K562 (cell line): ENCODE data around the gene MAPKAPK2. TPM values are rescaled to one million over a fixed set of nuclear protein-coding genes. Genes with fewer than 3 reads are reported as not detected.
A peak's percentile ranks its signal among the peaks of the same experiment; 100 is the strongest.

Experiments
- BCOR ChIP-seq: fragments of 450-650 bp; IDR thresholded peaks from 2 replicates; pipeline ENCODE4 v1.6.1; 2016
- CBX5 ChIP-seq: IDR thresholded peaks from 2 replicates; pipeline ENCODE4 v1.6.1; 2014; ENCODE audit warnings: low read depth, borderline replicate concordance
- FOXK1 ChIP-seq: sonication (generic); formaldehyde crosslinking; IDR thresholded peaks from 2 replicates; pipeline ENCODE4 v1.8.0; 2022; ENCODE audit warnings: missing genetic modification reagents, mild to moderate bottlenecking, borderline replicate concordance
- KDM4B ChIP-seq, 2 experiments: fragments of 450-650 bp in 1 of 2; sonication (generic) in 1 of 2; IDR thresholded peaks; 2 replicates each; pipeline ENCODE4 v1.6.1; 2016 to 2017; ENCODE audit warnings: borderline replicate concordance in 2 of 2, antibody characterized with exemption in 1 of 2, low read depth in 1 of 2, mild to moderate bottlenecking in 1 of 2
- TCFL5 ChIP-seq: fragments of 250-450 bp; sonication (Bioruptor Pico); conservative IDR thresholded peaks from 2 replicates; pipeline ENCODE4 v1.6.1; 2021; ENCODE audit warnings: mild to moderate bottlenecking, moderate library complexity, matching md5 sums
- ZNF699 ChIP-seq: fragments of 250-450 bp; sonication (Bioruptor Pico); IDR thresholded peaks from 2 replicates; pipeline ENCODE4 v1.8.0; 2021; ENCODE audit warnings: mild to moderate bottlenecking, moderate library complexity; ENCODE audit not compliant: insufficient replicate concordance
- polyA plus RNA-seq, 8 experiments: library from polyadenylated mRNA; depleted of rRNA in 4 of 8; stranded (reverse) in 5 of 8; unstranded in 3 of 8; fragments of >200 nt; fragmentation: Nextera tagmentation in 2 of 8; fragmentation: Illumina TruSeq in 1 of 8; extraction: Ambion mirVana in 2 of 8; extraction: Trizol in 1 of 8; gene quantifications; 2 replicates each; pipeline versions ENCODE4 v1.2.1 to v1.2.3, GENCODE V29; 2011 to 2014; ENCODE audit warnings: inconsistent platforms in 1 of 8, missing spikeins in 1 of 8
- total RNA-seq, 7 experiments: library from RNA; depleted of rRNA in 6 of 7; stranded (reverse); fragments of >200 nt in 6 of 7; fragmentation: Illumina TruSeq in 2 of 7; extraction: Trizol in 2 of 7; gene quantifications; 2 replicates each; pipeline versions ENCODE4 v1.2.1 to v1.2.3, GENCODE V29; 2011 to 2021; ENCODE audit warnings: low replicate concordance in 1 of 7
- TF ChIP-seq, protein P1 (sequence below): fragments of 450-650 bp; IDR thresholded peaks from 2 replicates; pipeline ENCODE4 v1.6.1; 2017; ENCODE audit warnings: antibody characterized with exemption, mild to moderate bottlenecking
- TF ChIP-seq, protein P2 (sequence below), 2 experiments: fragments of 450-650 bp; IDR thresholded peaks; 2 replicates each; pipeline ENCODE4 v1.6.1; 2018; ENCODE audit warnings: mild to moderate bottlenecking in 2 of 2, low read depth in 1 of 2; ENCODE audit not compliant: partially characterized antibody in 2 of 2

The MAPKAPK2 gene
- total and polyA plus RNA-seq, 9 of the 15 experiments (the other 6 are each of a cell fraction or from before 2014, with no cell fraction given) = 0.63 to 94.2 (median 52.1) TPM

DNA sequence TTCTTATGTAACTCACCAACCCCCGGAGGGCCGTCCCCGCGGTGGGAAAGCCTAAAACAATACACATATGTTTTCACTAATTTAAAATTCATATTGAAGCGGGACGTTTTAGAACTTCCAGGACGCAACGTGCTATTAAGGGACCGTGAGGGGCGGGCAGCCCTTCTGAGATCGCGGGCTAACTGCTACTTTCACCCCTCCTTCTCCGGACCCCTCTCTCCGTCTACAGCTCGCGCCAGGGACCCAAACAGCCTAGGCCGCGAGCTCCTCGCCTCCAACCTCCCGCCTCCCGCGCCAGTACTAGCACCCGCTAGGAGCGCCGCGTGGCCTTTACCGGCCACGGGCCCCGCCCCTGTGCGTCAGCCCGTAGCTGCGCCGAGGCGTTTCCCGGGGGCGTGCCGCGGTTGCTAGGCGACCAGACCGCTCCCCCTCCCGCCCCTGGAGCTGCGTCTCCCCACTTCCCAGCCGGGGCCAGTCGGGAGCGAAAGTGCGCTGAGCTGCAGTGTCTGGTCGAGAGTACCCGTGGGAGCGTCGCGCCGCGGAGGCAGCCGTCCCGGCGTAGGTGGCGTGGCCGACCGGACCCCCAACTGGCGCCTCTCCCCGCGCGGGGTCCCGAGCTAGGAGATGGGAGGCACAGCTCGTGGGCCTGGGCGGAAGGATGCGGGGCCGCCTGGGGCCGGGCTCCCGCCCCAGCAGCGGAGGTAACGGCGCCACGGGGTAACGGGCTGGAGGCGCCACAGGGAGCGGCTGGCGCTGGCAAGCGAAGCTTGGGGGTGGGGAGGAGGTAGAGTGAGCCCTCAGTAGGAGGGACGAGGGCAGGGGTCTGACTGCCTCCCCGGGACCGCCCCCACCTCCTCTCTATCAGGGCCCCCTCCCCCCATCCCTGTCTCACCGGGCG lies 49.4 kb upstream of the MAPKAPK2 start, which contains the start of gene DYRK3 (continued):
- TF ChIP-seq, protein P1, sequence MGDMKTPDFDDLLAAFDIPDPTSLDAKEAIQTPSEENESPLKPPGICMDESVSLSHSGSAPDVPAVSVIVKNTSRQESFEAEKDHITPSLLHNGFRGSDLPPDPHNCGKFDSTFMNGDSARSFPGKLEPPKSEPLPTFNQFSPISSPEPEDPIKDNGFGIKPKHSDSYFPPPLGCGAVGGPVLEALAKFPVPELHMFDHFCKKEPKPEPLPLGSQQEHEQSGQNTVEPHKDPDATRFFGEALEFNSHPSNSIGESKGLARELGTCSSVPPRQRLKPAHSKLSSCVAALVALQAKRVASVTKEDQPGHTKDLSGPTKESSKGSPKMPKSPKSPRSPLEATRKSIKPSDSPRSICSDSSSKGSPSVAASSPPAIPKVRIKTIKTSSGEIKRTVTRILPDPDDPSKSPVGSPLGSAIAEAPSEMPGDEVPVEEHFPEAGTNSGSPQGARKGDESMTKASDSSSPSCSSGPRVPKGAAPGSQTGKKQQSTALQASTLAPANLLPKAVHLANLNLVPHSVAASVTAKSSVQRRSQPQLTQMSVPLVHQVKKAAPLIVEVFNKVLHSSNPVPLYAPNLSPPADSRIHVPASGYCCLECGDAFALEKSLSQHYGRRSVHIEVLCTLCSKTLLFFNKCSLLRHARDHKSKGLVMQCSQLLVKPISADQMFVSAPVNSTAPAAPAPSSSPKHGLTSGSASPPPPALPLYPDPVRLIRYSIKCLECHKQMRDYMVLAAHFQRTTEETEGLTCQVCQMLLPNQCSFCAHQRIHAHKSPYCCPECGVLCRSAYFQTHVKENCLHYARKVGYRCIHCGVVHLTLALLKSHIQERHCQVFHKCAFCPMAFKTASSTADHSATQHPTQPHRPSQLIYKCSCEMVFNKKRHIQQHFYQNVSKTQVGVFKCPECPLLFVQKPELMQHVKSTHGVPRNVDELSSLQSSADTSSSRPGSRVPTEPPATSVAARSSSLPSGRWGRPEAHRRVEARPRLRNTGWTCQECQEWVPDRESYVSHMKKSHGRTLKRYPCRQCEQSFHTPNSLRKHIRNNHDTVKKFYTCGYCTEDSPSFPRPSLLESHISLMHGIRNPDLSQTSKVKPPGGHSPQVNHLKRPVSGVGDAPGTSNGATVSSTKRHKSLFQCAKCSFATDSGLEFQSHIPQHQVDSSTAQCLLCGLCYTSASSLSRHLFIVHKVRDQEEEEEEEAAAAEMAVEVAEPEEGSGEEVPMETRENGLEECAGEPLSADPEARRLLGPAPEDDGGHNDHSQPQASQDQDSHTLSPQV = peak; percentile 91; the same call in 1 of the 2 replicates
- TF ChIP-seq TCFL5 (CRISPR knock-in tag) (no peak), FOXK1 (CRISPR knock-in tag) (no peak), CBX5 (no peak), ZNF699 (no peak), KDM4B (IDR thresholded peaks at IDR 0.05; ENCODE audit: borderline replicate concordance in 2 of 2, low read depth in 1 of 2) (peak in 1 of 2 experiments; percentile 79; a peak in 2 of 4 replicates), BCOR (peak; percentile 55)
- TF ChIP-seq, protein P2, sequence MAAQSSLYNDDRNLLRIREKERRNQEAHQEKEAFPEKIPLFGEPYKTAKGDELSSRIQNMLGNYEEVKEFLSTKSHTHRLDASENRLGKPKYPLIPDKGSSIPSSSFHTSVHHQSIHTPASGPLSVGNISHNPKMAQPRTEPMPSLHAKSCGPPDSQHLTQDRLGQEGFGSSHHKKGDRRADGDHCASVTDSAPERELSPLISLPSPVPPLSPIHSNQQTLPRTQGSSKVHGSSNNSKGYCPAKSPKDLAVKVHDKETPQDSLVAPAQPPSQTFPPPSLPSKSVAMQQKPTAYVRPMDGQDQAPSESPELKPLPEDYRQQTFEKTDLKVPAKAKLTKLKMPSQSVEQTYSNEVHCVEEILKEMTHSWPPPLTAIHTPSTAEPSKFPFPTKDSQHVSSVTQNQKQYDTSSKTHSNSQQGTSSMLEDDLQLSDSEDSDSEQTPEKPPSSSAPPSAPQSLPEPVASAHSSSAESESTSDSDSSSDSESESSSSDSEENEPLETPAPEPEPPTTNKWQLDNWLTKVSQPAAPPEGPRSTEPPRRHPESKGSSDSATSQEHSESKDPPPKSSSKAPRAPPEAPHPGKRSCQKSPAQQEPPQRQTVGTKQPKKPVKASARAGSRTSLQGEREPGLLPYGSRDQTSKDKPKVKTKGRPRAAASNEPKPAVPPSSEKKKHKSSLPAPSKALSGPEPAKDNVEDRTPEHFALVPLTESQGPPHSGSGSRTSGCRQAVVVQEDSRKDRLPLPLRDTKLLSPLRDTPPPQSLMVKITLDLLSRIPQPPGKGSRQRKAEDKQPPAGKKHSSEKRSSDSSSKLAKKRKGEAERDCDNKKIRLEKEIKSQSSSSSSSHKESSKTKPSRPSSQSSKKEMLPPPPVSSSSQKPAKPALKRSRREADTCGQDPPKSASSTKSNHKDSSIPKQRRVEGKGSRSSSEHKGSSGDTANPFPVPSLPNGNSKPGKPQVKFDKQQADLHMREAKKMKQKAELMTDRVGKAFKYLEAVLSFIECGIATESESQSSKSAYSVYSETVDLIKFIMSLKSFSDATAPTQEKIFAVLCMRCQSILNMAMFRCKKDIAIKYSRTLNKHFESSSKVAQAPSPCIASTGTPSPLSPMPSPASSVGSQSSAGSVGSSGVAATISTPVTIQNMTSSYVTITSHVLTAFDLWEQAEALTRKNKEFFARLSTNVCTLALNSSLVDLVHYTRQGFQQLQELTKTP (IDR thresholded peaks at IDR 0.05; ENCODE audit: low read depth in 1 of 2, partially characterized antibody in 2 of 2) = no peak
- TF ChIP-seq, all 486 proteins: peak for 186
